Measurements from ENCODE around the gene APCDD1L.
A peak's percentile ranks its signal among the peaks of the same experiment; 100 is the strongest.

Gene APCDD1L

DNA sequence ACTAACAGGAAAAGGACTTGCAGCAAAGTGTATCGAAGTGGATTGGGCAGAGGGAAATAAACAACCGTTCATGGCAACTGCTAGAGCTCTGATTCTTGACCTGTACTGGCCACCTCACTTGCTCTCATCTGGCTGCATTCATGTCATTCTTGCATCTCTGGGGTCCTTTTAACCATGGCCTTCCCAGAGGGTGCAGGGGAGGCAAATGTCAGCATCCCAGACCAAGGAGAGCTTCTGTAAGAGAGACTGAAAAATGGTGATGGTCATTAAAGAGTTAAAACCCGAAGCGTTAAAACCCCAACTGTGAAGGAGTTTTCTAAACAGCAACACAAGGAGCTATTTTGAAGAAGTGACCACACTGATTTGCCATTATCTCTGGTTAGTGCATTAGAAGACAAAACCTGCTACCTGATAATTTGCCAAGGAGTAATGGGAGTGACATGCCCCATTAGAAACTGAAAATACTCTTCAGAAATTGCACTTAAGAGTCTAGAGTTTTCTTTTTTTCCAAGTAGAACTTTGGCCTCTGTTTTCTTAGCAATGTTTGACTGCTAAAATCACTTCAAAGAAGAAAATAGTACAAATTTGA is 62.4 kb downstream of the APCDD1L start:
- H3K9me3 Mint-ChIP-seq: no peaks in the 10 kb centered on the region
- peaks cover 11% of the 10 kb centered on the region for H3K36me3 Mint-ChIP-seq
- no peak overlapping the region for H3K27ac Mint-ChIP-seq
- peaks cover 3% of the 10 kb centered on the region for H3K4me1 Mint-ChIP-seq
- no peak overlapping the region for H3K4me3 Mint-ChIP-seq
- H3K27me3 Mint-ChIP-seq: no peaks in the 10 kb centered on the region

DNA sequence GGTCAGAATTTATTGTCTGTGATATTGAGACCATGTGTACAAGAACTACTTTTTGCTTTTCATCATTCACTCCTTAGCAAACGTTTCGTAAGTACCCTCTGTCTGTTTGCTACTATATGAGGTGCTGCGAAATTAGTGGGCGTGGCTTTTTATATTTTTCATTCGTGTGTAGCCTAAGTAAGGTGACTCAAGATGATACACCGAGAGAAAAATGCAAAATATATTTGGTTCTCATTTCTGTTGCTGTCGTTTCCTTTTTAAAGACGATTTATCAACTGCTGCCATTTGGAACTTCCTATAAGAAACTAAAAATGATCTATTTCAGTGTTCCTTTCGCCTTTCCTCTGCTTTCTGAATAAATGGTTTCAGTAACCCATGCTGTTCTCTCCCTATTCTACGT is 64.9 kb downstream of the APCDD1L start:
- Mint-ChIP-seq H3K36me3 (peaks cover 12% of the 10 kb centered on the region), H3K27me3 (no peaks in the 10 kb centered on the region), H3K27ac (no peak overlapping the region), H3K4me3 (no peak overlapping the region), H3K9me3 (no peaks in the 10 kb centered on the region), H3K4me1 (peaks cover 3% of the 10 kb centered on the region)

- Mint-ChIP-seq H3K9me3 (no peaks in the 10 kb centered on the region), H3K27me3 (no peaks in the 10 kb centered on the region), H3K4me1 (peaks cover 3% of the 10 kb centered on the region), H3K27ac (no peak overlapping the region), H3K36me3 (peaks cover 10% of the 10 kb centered on the region), H3K4me3 (no peak overlapping the region)
These were observed 65.4 kb downstream of the APCDD1L start for GRCh38 chr20:58449681-58450221.

GRCh38 chr20:58448958-58449357 is 66.2 kb downstream of the APCDD1L start:
- H3K9me3 Mint-ChIP-seq: no peaks in the 10 kb centered on the region
- H3K4me1 Mint-ChIP-seq: peaks cover 1% of the 10 kb centered on the region
- H3K27ac Mint-ChIP-seq: no peak overlapping the region
- peaks cover 11% of the 10 kb centered on the region for H3K36me3 Mint-ChIP-seq
- no peak overlapping the region for H3K4me3 Mint-ChIP-seq
- no peaks in the 10 kb centered on the region for H3K27me3 Mint-ChIP-seq

DNA sequence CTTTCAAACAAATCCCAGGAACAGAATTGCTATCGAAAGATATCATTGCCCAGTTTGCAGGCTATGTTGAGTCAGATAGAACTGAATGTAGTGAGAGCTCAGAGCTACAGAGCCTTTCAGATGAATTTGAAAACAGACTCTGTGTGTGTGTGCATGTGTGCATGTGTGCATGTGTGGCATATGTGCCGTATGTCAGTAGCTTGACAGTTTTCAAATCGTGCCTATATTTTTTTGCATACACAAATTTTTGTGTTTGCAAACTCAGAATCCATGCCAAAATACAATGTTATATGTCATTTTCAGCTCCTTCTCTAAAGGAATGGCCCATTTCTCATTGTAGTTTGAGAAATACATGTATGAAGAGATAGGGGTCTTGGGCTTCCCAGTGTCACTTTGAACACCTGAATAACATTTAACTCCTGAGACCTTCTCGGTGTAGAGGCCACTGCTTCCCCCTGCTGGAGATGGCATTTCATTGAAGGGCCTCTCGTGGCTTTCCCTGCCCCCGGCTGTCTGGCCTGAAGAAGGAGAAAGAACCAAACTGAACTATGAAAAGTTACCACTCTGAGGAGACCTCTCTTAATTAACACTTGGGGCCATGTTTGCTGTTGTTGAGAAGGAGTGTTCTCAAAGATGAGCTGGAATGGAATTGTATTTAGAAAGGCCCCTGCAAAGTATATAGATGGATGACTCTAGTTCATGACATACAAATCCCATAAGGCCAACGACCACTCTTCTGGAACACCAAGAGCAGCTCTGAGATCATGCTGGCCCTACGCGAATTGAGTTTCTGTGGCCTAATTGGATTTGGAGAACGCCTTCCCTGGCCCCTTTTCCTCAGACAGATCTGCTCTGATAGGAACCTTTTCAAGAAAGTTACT is 67.4 kb downstream of the APCDD1L start:
- H3K27ac Mint-ChIP-seq: no peak overlapping the region
- H3K9me3 Mint-ChIP-seq: no peaks in the 10 kb centered on the region
- H3K4me1 Mint-ChIP-seq: peaks cover 2% of the 10 kb centered on the region
- H3K36me3 Mint-ChIP-seq: peaks cover 12% of the 10 kb centered on the region
- no peak overlapping the region for H3K4me3 Mint-ChIP-seq
- H3K27me3 Mint-ChIP-seq: no peaks in the 10 kb centered on the region

DNA sequence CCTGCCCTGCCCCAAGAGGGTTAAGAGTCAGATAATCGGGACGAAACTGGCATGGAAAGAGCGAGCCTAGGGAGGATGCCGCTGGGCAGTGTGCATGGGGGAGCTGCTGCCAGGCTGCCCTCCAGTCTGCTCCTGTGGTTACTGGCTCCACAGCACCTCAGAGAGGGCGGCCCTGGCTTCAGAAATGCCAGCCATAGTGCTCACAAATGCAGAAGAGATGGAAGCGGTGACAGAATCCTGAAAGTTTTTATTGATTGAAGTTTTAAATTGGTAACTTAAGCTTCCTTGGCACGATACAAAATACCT is 68.3 kb downstream of the APCDD1L start:
- no peak overlapping the region for H3K4me3 Mint-ChIP-seq
- H3K36me3 Mint-ChIP-seq: peaks cover 15% of the 10 kb centered on the region
- H3K4me1 Mint-ChIP-seq: peaks cover 5% of the 10 kb centered on the region
- no peaks in the 10 kb centered on the region for H3K9me3 Mint-ChIP-seq
- no peaks in the 10 kb centered on the region for H3K27me3 Mint-ChIP-seq
- no peak overlapping the region for H3K27ac Mint-ChIP-seq

GRCh38 chr20:58446264-58446959 is 68.8 kb downstream of the APCDD1L start:
- Mint-ChIP-seq H3K36me3 (peaks cover 15% of the 10 kb centered on the region), H3K27ac (no peak overlapping the region), H3K4me1 (peaks cover 5% of the 10 kb centered on the region), H3K4me3 (no peak overlapping the region), H3K9me3 (no peaks in the 10 kb centered on the region), H3K27me3 (no peaks in the 10 kb centered on the region)

DNA sequence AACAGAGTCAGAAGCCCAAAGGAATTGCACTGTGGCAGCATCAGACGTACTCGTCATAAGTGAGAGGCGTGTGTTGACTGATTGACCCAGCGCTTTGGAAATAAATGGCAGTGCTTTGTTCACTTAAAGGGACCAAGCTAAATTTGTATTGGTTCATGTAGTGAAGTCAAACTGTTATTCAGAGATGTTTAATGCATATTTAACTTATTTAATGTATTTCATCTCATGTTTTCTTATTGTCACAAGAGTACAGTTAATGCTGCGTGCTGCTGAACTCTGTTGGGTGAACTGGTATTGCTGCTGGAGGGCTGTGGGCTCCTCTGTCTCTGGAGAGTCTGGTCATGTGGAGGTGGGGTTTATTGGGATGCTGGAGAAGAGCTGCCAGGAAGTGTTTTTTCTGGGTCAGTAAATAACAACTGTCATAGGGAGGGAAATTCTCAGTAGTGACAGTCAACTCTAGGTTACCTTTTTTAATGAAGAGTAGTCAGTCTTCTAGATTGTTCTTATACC is 70.4 kb downstream of the APCDD1L start:
- Mint-ChIP-seq H3K36me3 (peaks cover 11% of the 10 kb centered on the region), H3K27me3 (no peaks in the 10 kb centered on the region), H3K27ac (peak overlapping the region; percentile 12), H3K9me3 (no peaks in the 10 kb centered on the region), H3K4me1 (peaks cover 15% of the 10 kb centered on the region), H3K4me3 (no peak overlapping the region)

DNA sequence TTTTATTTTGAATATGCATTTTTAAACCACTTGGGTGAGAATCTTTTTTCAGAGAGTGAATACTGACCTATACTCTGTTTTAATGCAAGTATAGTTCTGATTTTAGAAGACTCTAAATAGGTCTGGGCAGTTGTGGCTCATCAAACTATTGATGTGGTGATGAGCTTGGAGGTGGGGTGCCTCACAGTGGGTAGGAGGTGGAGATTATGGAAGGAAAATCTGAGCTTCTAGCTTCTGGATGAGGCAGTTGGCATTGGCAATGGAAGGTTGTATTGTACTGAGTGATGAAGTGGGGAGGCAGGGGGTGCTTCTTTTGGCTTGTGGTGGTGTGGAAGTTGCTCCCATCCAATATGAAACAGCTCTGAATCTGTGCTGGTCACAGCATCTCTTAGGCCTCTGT is 73.5 kb downstream of the APCDD1L start:
- no peaks in the 10 kb centered on the region for H3K9me3 Mint-ChIP-seq
- H3K27ac Mint-ChIP-seq: no peak overlapping the region
- H3K4me1 Mint-ChIP-seq: peaks cover 28% of the 10 kb centered on the region
- H3K36me3 Mint-ChIP-seq: peaks cover 12% of the 10 kb centered on the region
- no peak overlapping the region for H3K4me3 Mint-ChIP-seq
- no peaks in the 10 kb centered on the region for H3K27me3 Mint-ChIP-seq

- Mint-ChIP-seq H3K27me3 (no peaks in the 10 kb centered on the region), H3K9me3 (no peaks in the 10 kb centered on the region), H3K4me3 (no peak overlapping the region), H3K4me1 (peaks cover 35% of the 10 kb centered on the region), H3K27ac (no peak overlapping the region), H3K36me3 (peaks cover 10% of the 10 kb centered on the region)
These were observed 75.0 kb downstream of the APCDD1L start for GRCh38 chr20:58440021-58440767.

DNA sequence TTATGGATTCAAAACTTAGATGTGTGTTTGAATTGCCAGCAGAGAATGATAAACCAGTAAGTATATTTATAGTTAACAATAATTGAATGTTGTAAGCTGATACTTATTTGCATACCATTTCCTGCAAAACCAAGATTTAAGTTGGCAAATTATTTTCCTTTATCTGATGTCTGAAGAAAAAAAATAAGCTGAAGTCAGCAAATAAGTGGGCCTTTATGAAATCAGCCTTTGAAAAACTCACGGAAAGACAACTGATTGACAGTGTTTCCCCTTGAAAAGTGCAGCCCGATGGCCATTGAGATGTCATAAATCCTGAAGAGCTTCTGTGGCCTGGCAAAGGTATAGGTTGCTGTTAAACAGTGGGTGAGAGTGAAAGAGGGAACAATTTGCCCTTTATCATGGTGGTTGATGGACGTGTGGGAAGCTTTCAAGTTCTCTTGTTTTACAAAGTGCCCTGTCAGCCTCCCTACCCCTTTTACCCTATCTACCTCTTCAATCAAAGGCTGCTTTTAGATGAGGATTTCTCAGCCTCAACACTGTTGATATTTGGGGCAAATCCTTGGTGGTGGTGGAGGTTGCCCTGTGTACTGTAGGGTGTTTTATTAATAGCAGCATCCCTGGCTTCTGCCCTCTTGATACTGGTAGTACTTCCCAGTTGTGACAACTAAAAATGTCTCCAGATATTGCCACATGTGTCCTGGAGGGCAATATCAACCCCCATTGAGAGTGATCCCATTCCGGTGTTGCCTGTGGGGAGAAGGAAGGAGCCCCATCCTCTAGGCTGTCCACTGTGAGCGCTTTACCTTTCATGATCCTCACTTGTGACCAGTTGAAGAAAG is 76.0 kb downstream of the APCDD1L start:
- no peak overlapping the region for H3K4me3 Mint-ChIP-seq
- H3K27ac Mint-ChIP-seq: no peak overlapping the region
- H3K36me3 Mint-ChIP-seq: peaks cover 8% of the 10 kb centered on the region
- no peaks in the 10 kb centered on the region for H3K9me3 Mint-ChIP-seq
- H3K27me3 Mint-ChIP-seq: no peaks in the 10 kb centered on the region
- H3K4me1 Mint-ChIP-seq: peaks cover 40% of the 10 kb centered on the region

GRCh38 chr20:58436868-58437645 is 78.1 kb downstream of the APCDD1L start:
- H3K9me3 Mint-ChIP-seq: no peaks in the 10 kb centered on the region
- H3K4me3 Mint-ChIP-seq: no peak overlapping the region
- peaks cover 56% of the 10 kb centered on the region for H3K4me1 Mint-ChIP-seq
- peaks cover 3% of the 10 kb centered on the region for H3K36me3 Mint-ChIP-seq
- H3K27me3 Mint-ChIP-seq: no peaks in the 10 kb centered on the region
- H3K27ac Mint-ChIP-seq: no peak overlapping the region

DNA sequence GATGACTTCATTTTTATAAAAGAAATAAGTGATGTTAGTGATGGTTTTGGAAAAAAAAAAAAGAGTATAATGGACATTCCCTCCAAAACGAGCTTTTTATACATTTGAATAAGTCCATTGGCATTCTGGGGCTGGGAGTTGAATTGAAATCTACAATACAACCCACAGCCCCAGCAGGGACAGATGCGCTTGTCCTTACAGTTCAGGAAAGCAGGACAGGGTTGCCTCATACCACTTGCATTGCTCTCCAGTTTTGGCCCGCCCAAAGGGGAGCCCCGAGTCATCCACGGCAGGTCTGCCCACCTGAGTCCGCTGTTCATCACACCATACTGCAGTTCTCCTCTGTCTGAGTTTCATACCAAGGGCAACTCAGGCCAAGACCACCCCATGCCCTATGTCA is 80.0 kb downstream of the APCDD1L start:
- H3K36me3 Mint-ChIP-seq: peaks cover 8% of the 10 kb centered on the region
- H3K4me1 Mint-ChIP-seq: peaks cover 59% of the 10 kb centered on the region
- H3K27ac Mint-ChIP-seq: peak overlapping the region; percentile 6
- no peaks in the 10 kb centered on the region for H3K27me3 Mint-ChIP-seq
- H3K4me3 Mint-ChIP-seq: no peak overlapping the region
- H3K9me3 Mint-ChIP-seq: no peaks in the 10 kb centered on the region

DNA sequence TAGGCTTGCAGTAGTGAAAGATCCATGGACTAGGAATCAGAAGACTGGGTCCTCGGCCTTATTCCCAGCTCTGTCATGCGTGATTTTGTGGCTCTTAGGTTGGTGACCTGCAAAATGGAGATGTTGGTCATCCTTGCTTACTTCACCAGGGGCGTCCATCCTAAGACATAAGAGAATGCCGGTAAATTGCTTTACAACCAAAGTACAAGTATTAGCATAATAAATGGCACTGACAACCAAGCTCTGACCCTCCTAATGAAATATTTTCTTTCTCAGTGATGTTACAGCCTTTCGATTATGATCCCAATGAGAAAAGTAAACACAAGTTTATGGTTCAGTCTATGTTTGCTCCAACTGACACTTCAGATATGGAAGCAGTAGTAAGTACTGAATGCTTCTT is 80.9 kb downstream of the APCDD1L start:
- H3K4me1 Mint-ChIP-seq: peaks cover 56% of the 10 kb centered on the region
- no peak overlapping the region for H3K27ac Mint-ChIP-seq

More for the DNA sequence above, 80.9 kb downstream of the APCDD1L start:
- Mint-ChIP-seq H3K4me3 (no peak overlapping the region), H3K27me3 (no peaks in the 10 kb centered on the region), H3K36me3 (peaks cover 10% of the 10 kb centered on the region), H3K9me3 (no peaks in the 10 kb centered on the region)
